CD4-positive, alpha-beta T cell (primary cell): ENCODE results near the gene TMEM269. TPM values are rescaled to one million over a fixed set of nuclear protein-coding genes. Genes with fewer than 3 reads are reported as not detected.

Experiments used
- ATAC-seq: fragments of 200-7000 bp; cut with Tn5 transposase; one replicate; pipeline ENCODE4 v1.10.0; 2022; ENCODE audit warnings: mild to moderate bottlenecking; ENCODE audit not compliant: poor library complexity
- CTCF ChIA-PET: fragments of 350-600 bp; sonication (Branson Sonifier 250); formaldehyde crosslinking; loops from one replicate; lab custom pipeline; 2021; ENCODE audit warnings: antibody characterized with exemption, inconsistent platforms; lab: Charles Lee
- POLR2A ChIA-PET: fragments of 350-600 bp; sonication (Branson Sonifier 250); formaldehyde crosslinking; loops from one replicate; lab custom pipeline; 2021; ENCODE audit warnings: antibody characterized with exemption, inconsistent platforms; lab: Charles Lee
- DNase-seq, 14 experiments: peaks; one replicate each; pipeline ENCODE4 v3.0.0-alpha.2; 2013 to 2020; ENCODE audit warnings: mixed read lengths in 2 of 14
- H3K27ac ChIP-seq, 2 donors: one replicate each; pipeline versions ENCODE4 v1.5.1 to v1.7.0; 2013; ENCODE audit warnings: low read length in 2 of 2, low read depth in 1 of 2, mild to moderate bottlenecking in 1 of 2
- H3K27me3 ChIP-seq, 2 experiments: 1 replicate in 1 of 2; 2 replicates in 1 of 2; pipeline versions ENCODE4 v1.6.1 to v1.7.0; 2013; ENCODE audit warnings: low read length in 2 of 2, control low read depth in 1 of 2, mild to moderate bottlenecking in 1 of 2, moderate library complexity in 1 of 2; ENCODE audit not compliant: insufficient read depth in 2 of 2, control insufficient read depth in 1 of 2
- H3K36me3 ChIP-seq: one replicate; pipeline ENCODE4 v1.6.1; 2013; ENCODE audit warnings: low read length, control low read depth; ENCODE audit not compliant: insufficient read depth
- H3K4me1 ChIP-seq: one replicate; pipeline ENCODE4 v1.6.1; 2013; ENCODE audit warnings: low read length, control low read depth; ENCODE audit not compliant: insufficient read depth
- H3K4me3 ChIP-seq: one replicate; pipeline ENCODE4 v1.5.1; 2013; ENCODE audit warnings: mild to moderate bottlenecking, low read length, moderate library complexity
- H3K9me3 ChIP-seq, 2 experiments: 1 replicate in 1 of 2; 2 replicates in 1 of 2; pipeline versions ENCODE4 v1.6.1 to v1.7.0; 2013; ENCODE audit warnings: low read length in 2 of 2, mild to moderate bottlenecking in 2 of 2, control low read depth in 1 of 2, moderate library complexity in 1 of 2; ENCODE audit not compliant: control insufficient read depth in 1 of 2, insufficient read depth in 1 of 2
- H3K27ac Mint-ChIP-seq: one replicate; pipeline ENCODE4 v1.8.0; 2020; ENCODE audit warnings: mixed read lengths
- H3K27me3 Mint-ChIP-seq: one replicate; pipeline ENCODE4 v1.8.0; 2021; ENCODE audit warnings: mixed read lengths
- H3K36me3 Mint-ChIP-seq: one replicate; pipeline ENCODE4 v1.8.0; 2021; ENCODE audit warnings: low read depth, mixed read lengths
- H3K4me1 Mint-ChIP-seq: one replicate; pipeline ENCODE4 v1.8.0; 2021; ENCODE audit warnings: low read depth, mixed read lengths
- H3K4me3 Mint-ChIP-seq: one replicate; pipeline ENCODE4 v1.8.0; 2020; ENCODE audit warnings: mild to moderate bottlenecking, mixed read lengths
- H3K9me3 Mint-ChIP-seq: one replicate; pipeline ENCODE4 v1.8.0; 2020; ENCODE audit warnings: mixed read lengths
- intact Hi-C, 2 experiments: fragments of 100-400 bp; cut with DNase I in 1 of 2; cut with micrococcal nuclease in 1 of 2; formaldehyde crosslinking; loops; one replicate each; pipeline versions ENCODE4 v1.15.1 to v1.9.0; 2023 to 2025; cut with DNase I, micrococcal nuclease
- total RNA-seq, 174 experiments: library from RNA in 2 of 174; stranded (reverse) in 2 of 174; gene quantifications; one replicate each; pipeline ENCODE4 v1.2.3 and lab custom pipeline; 2021 to 2026
- TF ChIP-seq, protein P1 (sequence below): fragments of 200-600 bp; IDR thresholded peaks from one replicate; pipeline ENCODE4 v1.8.0; 2022; ENCODE audit warnings: antibody characterized with exemption, mild to moderate bottlenecking

Gene TMEM269
- total RNA-seq, 2 experiments from 2014 or later: 0.60 to 1.1 TPM

GRCh38 chr1:42797979-42798378 is 13.2 kb downstream of the TMEM269 start:
- no peak overlapping the region for H3K4me3 ChIP-seq
- H3K4me1 ChIP-seq: no peaks in the 10 kb centered on the region
- no peaks in the 10 kb centered on the region for H3K9me3 Mint-ChIP-seq
- CTCF ChIA-PET: interaction anchor here (0.8 kb wide), 1 partner anchor 10 kb away, joined by 3 read pairs; no protein-coding TSS in a partner anchor
- H3K27ac Mint-ChIP-seq: no peak overlapping the region
- no peaks in the 10 kb centered on the region for H3K9me3 ChIP-seq
- H3K36me3 Mint-ChIP-seq: no peaks in the 10 kb centered on the region
- no peak overlapping the region for H3K4me3 Mint-ChIP-seq
- H3K27me3 ChIP-seq: no peaks in the 10 kb centered on the region
- TF ChIP-seq, protein P1, sequence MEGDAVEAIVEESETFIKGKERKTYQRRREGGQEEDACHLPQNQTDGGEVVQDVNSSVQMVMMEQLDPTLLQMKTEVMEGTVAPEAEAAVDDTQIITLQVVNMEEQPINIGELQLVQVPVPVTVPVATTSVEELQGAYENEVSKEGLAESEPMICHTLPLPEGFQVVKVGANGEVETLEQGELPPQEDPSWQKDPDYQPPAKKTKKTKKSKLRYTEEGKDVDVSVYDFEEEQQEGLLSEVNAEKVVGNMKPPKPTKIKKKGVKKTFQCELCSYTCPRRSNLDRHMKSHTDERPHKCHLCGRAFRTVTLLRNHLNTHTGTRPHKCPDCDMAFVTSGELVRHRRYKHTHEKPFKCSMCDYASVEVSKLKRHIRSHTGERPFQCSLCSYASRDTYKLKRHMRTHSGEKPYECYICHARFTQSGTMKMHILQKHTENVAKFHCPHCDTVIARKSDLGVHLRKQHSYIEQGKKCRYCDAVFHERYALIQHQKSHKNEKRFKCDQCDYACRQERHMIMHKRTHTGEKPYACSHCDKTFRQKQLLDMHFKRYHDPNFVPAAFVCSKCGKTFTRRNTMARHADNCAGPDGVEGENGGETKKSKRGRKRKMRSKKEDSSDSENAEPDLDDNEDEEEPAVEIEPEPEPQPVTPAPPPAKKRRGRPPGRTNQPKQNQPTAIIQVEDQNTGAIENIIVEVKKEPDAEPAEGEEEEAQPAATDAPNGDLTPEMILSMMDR: no peak
- ATAC-seq (no peak), DNase-seq (no peak)
- no peak overlapping the region for H3K27ac ChIP-seq
- no peaks in the 10 kb centered on the region for H3K27me3 Mint-ChIP-seq
- H3K4me1 Mint-ChIP-seq: no peaks in the 10 kb centered on the region
- POLR2A ChIA-PET: no interaction called here
- intact Hi-C loops: no loop called here
- H3K36me3 ChIP-seq: no peaks in the 10 kb centered on the region

GRCh38 chr1:42801832-42802473 is 17.2 kb downstream of the TMEM269 start:
- Mint-ChIP-seq H3K4me1 (no peaks in the 10 kb centered on the region), H3K9me3 (no peaks in the 10 kb centered on the region), H3K27ac (no peak overlapping the region), H3K27me3 (no peaks in the 10 kb centered on the region), H3K36me3 (peaks cover 21% of the 10 kb centered on the region), H3K4me3 (no peak overlapping the region)
- TF ChIP-seq, protein P1: no peak
- intact Hi-C loops: no loop called here
- no peaks in the 10 kb centered on the region for H3K27me3 ChIP-seq
- no peaks in the 10 kb centered on the region for H3K4me1 ChIP-seq
- peaks cover 2% of the 10 kb centered on the region for H3K36me3 ChIP-seq
- no peak for DNase-seq
- no peaks in the 10 kb centered on the region for H3K9me3 ChIP-seq
- no peak overlapping the region for H3K27ac ChIP-seq
- H3K4me3 ChIP-seq: no peak overlapping the region
- ATAC-seq: no peak
- CTCF ChIA-PET: no interaction called here
- POLR2A ChIA-PET: interaction anchor here (1.3 kb wide), 1 partner anchor 16 kb away, joined by 3 read pairs; no protein-coding TSS in a partner anchor

DNA sequence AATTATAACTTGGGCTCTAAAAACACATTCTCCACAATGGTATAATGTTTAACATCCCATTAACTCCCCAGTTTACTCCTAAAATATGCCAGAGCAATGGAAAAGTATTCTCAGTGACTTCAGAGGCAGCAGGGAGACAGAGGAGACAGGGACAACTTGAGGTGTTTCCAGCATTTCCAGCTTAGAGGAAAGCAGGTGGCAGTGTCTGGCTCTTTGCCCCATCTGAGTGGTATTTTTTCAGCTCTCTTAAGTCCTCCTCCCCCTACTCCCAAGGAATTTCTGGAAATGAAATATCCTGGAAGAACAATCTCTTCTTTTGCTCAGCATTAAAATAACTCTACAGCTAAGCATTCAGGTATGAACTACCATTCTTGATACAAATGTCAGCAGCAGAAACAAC is 21.4 kb downstream of the TMEM269 start:
- ChIA-PET CTCF (no interaction called here), POLR2A (interaction anchor here (2.2 kb wide), 1 partner anchor 10 kb away, joined by 13 read pairs; the partner anchor contains the start of gene ERMAP)
- H3K36me3 Mint-ChIP-seq: peaks cover 21% of the 10 kb centered on the region
- H3K4me3 Mint-ChIP-seq: no peak overlapping the region
- DNase-seq (no peak), ATAC-seq (no peak)
- Histone ChIP-seq H3K4me3 (no peak overlapping the region), H3K27ac (no peak overlapping the region), H3K4me1 (peaks cover 5% of the 10 kb centered on the region), H3K36me3 (peaks cover 4% of the 10 kb centered on the region), H3K27me3 (no peaks in the 10 kb centered on the region), H3K9me3 (no peaks in the 10 kb centered on the region)
- intact Hi-C loops: no loop called here
- H3K27ac Mint-ChIP-seq: peak overlapping the region; percentile 57
- peaks cover 6% of the 10 kb centered on the region for H3K4me1 Mint-ChIP-seq
- TF ChIP-seq, protein P1: no peak
- no peaks in the 10 kb centered on the region for H3K9me3 Mint-ChIP-seq
- H3K27me3 Mint-ChIP-seq: no peaks in the 10 kb centered on the region
